ENCODE results near the gene CYP3A5. TPM values are rescaled to one million over a fixed set of nuclear protein-coding genes. Genes with fewer than 3 reads are reported as not detected.

Gene CYP3A5
- total RNA-seq, 4 donors from 2014 or later = 0.47 to 5.3 (median 1.9) TPM

DNA sequence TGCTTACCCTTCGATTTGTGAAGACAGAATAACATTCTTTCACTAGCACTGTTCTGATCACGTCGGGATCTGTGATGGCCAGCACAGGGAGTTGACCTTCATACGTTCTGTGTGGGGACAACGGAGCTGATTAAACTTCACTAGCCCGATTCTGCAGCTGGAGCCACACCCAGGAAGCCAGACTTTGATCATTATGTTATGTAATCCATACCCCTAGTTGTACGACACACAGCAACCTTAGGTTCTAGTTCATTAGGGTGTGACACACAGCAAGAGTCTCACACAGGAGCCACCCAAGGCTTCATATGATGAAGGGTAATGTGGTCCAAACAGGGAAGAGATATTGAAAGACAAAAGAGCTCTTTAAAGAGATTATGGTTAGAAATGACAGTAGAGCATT, 7.2 kb downstream of the CYP3A5 start:
- no peak overlapping the region for H3K27ac ChIP-seq
- no peaks in the 10 kb centered on the region for H3K4me1 ChIP-seq
- TF ChIP-seq, protein P1, sequence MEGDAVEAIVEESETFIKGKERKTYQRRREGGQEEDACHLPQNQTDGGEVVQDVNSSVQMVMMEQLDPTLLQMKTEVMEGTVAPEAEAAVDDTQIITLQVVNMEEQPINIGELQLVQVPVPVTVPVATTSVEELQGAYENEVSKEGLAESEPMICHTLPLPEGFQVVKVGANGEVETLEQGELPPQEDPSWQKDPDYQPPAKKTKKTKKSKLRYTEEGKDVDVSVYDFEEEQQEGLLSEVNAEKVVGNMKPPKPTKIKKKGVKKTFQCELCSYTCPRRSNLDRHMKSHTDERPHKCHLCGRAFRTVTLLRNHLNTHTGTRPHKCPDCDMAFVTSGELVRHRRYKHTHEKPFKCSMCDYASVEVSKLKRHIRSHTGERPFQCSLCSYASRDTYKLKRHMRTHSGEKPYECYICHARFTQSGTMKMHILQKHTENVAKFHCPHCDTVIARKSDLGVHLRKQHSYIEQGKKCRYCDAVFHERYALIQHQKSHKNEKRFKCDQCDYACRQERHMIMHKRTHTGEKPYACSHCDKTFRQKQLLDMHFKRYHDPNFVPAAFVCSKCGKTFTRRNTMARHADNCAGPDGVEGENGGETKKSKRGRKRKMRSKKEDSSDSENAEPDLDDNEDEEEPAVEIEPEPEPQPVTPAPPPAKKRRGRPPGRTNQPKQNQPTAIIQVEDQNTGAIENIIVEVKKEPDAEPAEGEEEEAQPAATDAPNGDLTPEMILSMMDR (IDR thresholded peaks at IDR 0.05) = no peak
- TF ChIP-seq POLR2AphosphoS5 (IDR thresholded peaks at IDR 0.05) = no peak
- no peak for TF ChIP-seq POLR2A (IDR thresholded peaks at IDR 0.05)
- no peak for TF ChIP-seq EP300 (IDR thresholded peaks at IDR 0.05)
- H3K27me3 ChIP-seq = no peaks in the 10 kb centered on the region
- WGBS, 2 donors (ENCODE audit: low coverage in 1 of 2) = 95 to 96% methylated on average over 4 to 6 of the region's 7 CpGs
- no peaks in the 10 kb centered on the region for H3K9me3 ChIP-seq
- ATAC-seq = no peak
- peaks cover 0 to 12% of the 10 kb centered on the region in 2 donors for H3K36me3 ChIP-seq
- no peak overlapping the region for H3K4me3 ChIP-seq

DNA sequence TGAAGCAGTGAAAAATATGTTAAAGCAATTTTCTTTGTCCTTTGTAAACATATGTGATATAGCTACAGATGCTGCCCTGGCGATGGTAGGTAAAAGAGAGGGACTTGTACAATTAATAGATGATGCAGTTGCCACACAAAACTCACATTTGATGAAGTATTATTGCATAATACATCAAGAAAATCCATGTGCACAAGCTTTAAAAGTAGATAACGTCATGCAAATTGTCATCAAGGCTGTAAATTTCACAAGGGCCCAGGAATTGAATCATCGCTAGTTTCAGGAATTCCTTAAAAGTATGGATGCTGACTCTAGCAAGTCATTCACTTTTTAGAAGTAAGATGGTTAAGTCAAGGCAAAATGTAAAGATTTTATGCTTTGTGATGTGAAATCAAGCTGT, 10.0 kb downstream of the CYP3A5 start:
- Histone ChIP-seq H3K27ac (no peak overlapping the region), H3K36me3 (peaks cover 0 to 12% of the 10 kb centered on the region in 2 donors), H3K4me3 (no peak overlapping the region), H3K4me1 (no peaks in the 10 kb centered on the region), H3K9me3 (no peaks in the 10 kb centered on the region), H3K27me3 (no peaks in the 10 kb centered on the region)
- TF ChIP-seq, protein P1 (IDR thresholded peaks at IDR 0.05) = no peak
- no peak for TF ChIP-seq POLR2AphosphoS5 (IDR thresholded peaks at IDR 0.05)
- TF ChIP-seq POLR2A (IDR thresholded peaks at IDR 0.05) = no peak
- TF ChIP-seq EP300 (IDR thresholded peaks at IDR 0.05) = no peak
- WGBS, 2 donors (ENCODE audit: low coverage in 1 of 2) = 89 to 92% methylated on average over 3 of the region's 3 CpGs
- no peak for ATAC-seq

DNA sequence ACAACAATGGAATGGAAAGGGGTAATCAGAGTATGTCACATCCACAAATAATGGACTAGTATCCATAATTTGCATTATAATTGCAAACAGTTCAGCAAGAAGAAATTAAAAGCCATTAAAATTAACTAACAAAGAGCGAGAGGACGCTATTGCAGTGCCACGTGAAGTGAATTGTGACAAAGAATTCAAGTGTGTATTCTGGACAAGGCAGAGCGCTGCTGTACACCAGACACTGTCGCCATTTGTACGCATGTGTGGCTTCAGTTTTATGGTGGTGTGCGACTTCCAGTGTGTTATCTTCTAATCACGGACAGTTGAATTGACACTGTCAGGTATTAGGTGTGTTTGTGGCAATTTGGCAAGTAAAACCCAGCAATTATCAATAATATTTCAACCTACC, 11.3 kb downstream of the CYP3A5 start:
- Histone ChIP-seq H3K27me3 (no peaks in the 10 kb centered on the region), H3K27ac (no peak overlapping the region), H3K4me3 (no peak overlapping the region), H3K36me3 (peaks cover 0 to 19% of the 10 kb centered on the region in 2 donors), H3K4me1 (no peaks in the 10 kb centered on the region), H3K9me3 (no peaks in the 10 kb centered on the region)
- 83 to 95% methylated on average over 8 of the region's 8 CpGs for WGBS, 2 donors (ENCODE audit: low coverage in 1 of 2)
- no peak for ATAC-seq
- TF ChIP-seq, protein P1 (IDR thresholded peaks at IDR 0.05) = no peak
- TF ChIP-seq EP300 (IDR thresholded peaks at IDR 0.05) (no peak), POLR2A (IDR thresholded peaks at IDR 0.05) (no peak), POLR2AphosphoS5 (IDR thresholded peaks at IDR 0.05) (no peak)

DNA sequence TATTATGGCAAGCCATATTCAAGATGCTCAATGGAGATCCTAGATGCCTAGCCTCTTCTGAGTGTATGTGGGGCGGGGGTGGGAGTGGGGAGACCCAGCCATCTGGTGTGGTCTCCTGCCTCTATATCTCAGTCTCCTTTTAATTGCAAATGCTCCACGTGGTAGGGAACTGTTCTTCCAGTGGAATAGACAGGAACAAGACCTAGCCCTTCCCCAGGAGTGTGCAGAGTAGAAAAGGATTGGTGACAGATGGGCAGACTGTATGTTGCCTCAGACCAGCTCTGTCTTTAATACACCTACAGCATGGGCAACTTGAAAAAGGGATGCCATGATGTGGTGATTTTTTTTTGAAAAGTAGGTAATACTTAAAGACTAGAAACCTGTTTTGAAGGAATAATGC, 12.6 kb downstream of the CYP3A5 start:
- TF ChIP-seq POLR2A (IDR thresholded peaks at IDR 0.05) (no peak), POLR2AphosphoS5 (IDR thresholded peaks at IDR 0.05) (no peak), EP300 (IDR thresholded peaks at IDR 0.05) (no peak)
- TF ChIP-seq, protein P1 (IDR thresholded peaks at IDR 0.05) = no peak
- Histone ChIP-seq H3K27me3 (no peaks in the 10 kb centered on the region), H3K4me1 (no peaks in the 10 kb centered on the region), H3K36me3 (peaks cover 0 to 20% of the 10 kb centered on the region in 2 donors), H3K27ac (no peak overlapping the region), H3K9me3 (no peaks in the 10 kb centered on the region), H3K4me3 (no peak overlapping the region)
- no peak for ATAC-seq
- WGBS, 2 donors (ENCODE audit: low coverage in 1 of 2) = 40% methylated on average over 1 of the region's 2 CpGs; no CpG with 5 or more reads in 1 of the 2 donors

DNA sequence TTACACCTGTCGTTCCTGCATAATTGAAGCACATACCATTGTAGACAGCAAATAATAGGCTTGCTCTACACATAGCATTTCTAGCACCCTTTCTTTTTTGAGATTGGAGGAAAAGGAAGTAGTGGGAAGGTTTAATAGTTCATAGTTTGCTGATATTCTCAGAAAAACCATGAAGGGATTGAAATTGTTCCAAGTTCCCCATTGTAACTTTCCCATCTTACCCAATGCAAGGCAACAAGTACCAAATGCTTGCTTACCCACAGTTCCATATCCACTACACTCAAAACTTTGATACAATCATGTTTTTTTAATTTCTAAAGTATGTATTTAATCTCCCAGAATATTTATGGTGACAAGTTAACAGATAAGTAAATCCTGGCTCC, 13.8 kb downstream of the CYP3A5 start:
- 90 to 100% methylated on average over 1 of the region's 1 CpG for WGBS, 2 donors (ENCODE audit: low coverage in 1 of 2)
- no peak overlapping the region for H3K4me3 ChIP-seq
- ATAC-seq = no peak
- no peaks in the 10 kb centered on the region for H3K27me3 ChIP-seq
- TF ChIP-seq, protein P1 (IDR thresholded peaks at IDR 0.05) = no peak
- TF ChIP-seq POLR2AphosphoS5 (IDR thresholded peaks at IDR 0.05) (no peak), POLR2A (IDR thresholded peaks at IDR 0.05) (no peak), EP300 (IDR thresholded peaks at IDR 0.05) (no peak)
- H3K27ac ChIP-seq = no peak overlapping the region
- H3K36me3 ChIP-seq = peaks cover 0 to 21% of the 10 kb centered on the region in 2 donors
- no peaks in the 10 kb centered on the region for H3K4me1 ChIP-seq
- no peaks in the 10 kb centered on the region for H3K9me3 ChIP-seq
